ENCODE results near the gene ADK. TPM values are rescaled to one million over a fixed set of nuclear protein-coding genes. Genes with fewer than 3 reads are reported as not detected.

ADK gene
- total RNA-seq, 1 experiment from 2014 or later, result 26.8 TPM

DNA sequence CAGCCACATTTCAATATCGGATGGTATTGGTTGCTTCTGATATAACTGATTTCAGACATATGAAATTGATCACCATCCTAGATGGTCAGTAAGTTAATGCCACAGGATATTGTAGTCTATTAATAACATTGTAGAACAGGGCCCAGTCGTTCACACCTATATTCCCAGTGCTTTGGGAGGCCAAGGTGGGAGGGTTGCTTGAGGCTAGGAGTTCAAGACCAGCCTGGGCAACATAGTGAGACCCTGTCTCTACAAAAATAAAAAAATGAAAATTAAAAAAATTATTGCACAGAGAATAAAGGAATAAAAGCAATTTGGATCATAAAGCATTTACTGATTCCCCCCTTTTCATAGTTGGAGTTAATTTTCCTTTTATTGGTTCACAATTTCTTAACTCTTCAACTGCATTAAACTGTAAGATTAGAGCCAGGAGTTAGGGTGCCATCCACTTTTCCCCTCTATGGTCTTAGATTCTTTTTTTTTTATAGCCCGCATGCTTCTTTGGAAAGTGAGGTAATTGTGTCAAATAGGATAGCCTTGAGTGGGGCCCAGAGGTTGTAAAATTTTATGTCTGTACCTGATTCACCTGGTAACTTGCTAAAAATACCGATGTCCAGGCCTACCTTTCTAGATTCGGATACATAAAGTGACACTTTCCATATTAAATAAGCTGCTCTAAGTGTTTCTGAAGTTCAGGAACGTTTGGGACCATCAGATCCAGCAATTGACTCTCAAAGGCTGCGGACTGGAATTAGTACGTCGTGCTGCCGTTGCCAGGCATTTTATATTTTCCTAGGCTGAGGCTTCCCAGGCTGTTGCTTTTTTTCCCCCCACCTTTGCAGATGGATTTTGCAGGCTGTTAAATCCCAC is 24.7 kb downstream of the ADK start:
- no peak for DNase-seq
- H3K14ac ChIP-seq (ENCODE audit: insufficient read depth, low read length), result no peak overlapping the region
- no peak overlapping the region for H2BK5ac ChIP-seq (ENCODE audit: insufficient read length, low read length)
- TF ChIP-seq, protein P1, sequence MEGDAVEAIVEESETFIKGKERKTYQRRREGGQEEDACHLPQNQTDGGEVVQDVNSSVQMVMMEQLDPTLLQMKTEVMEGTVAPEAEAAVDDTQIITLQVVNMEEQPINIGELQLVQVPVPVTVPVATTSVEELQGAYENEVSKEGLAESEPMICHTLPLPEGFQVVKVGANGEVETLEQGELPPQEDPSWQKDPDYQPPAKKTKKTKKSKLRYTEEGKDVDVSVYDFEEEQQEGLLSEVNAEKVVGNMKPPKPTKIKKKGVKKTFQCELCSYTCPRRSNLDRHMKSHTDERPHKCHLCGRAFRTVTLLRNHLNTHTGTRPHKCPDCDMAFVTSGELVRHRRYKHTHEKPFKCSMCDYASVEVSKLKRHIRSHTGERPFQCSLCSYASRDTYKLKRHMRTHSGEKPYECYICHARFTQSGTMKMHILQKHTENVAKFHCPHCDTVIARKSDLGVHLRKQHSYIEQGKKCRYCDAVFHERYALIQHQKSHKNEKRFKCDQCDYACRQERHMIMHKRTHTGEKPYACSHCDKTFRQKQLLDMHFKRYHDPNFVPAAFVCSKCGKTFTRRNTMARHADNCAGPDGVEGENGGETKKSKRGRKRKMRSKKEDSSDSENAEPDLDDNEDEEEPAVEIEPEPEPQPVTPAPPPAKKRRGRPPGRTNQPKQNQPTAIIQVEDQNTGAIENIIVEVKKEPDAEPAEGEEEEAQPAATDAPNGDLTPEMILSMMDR (conservative IDR thresholded peaks at IDR 0.05), result no peak
- peaks cover 7% of the 10 kb centered on the region for H3K23me2 ChIP-seq (ENCODE audit: insufficient read length, low read depth, low read length, poor library complexity, severe bottlenecking)
- H2AK5ac ChIP-seq (ENCODE audit: insufficient read length, low read length), result no peak overlapping the region
- no peaks in the 10 kb centered on the region for H4K20me1 ChIP-seq (ENCODE audit: control insufficient read depth, insufficient read depth, insufficient read length)
- peak overlapping the region; percentile 83 for H3K4me2 ChIP-seq (ENCODE audit: insufficient read depth, insufficient read length, low read length)
- Mint-ChIP-seq H3K27ac (peak overlapping the region; percentile 94 to 97 (median 96); a peak in 6 of 7 replicates), H3K36me3 (ENCODE audit: insufficient read depth in 1 of 3, low read depth in 3 of 3) (peaks cover 0 to 3% (median 0%) of the 10 kb centered on the region in 3 experiments; a peak in 2 of 7 replicates), H3K4me3 (peak overlapping the region; percentile 89 to 90), H3K27me3 (ENCODE audit: low read depth) (no peaks in the 10 kb centered on the region), H3K9me3 (no peaks in the 10 kb centered on the region), H3K4me1 (peaks cover 22 to 28% of the 10 kb centered on the region in 2 experiments)
- H2AFZ ChIP-seq (ENCODE audit: low read length), result no peak overlapping the region
- no peak overlapping the region for H3K4ac ChIP-seq (ENCODE audit: low read depth, low read length)
- peaks cover 2% of the 10 kb centered on the region; the same call in 1 of the 2 replicates for H3K79me2 ChIP-seq (ENCODE audit: insufficient read depth, low read length)
- no peak overlapping the region for H3K56ac ChIP-seq (ENCODE audit: insufficient read length, low read depth, low read length)
- H4K91ac ChIP-seq (ENCODE audit: insufficient read length, low read depth, low read length), result no peak overlapping the region
- H3K23ac ChIP-seq (ENCODE audit: insufficient read length, low read depth, low read length), result no peak overlapping the region
- no peak overlapping the region for H3T11ph ChIP-seq (ENCODE audit: low read length)
- H3K27ac ChIP-seq (ENCODE audit: insufficient read length, low read depth, low read length), result no peak overlapping the region
- no peak overlapping the region for H3K9ac ChIP-seq (ENCODE audit: extremely low read depth, insufficient read length, low read length)
- no peak overlapping the region for H2BK20ac ChIP-seq (ENCODE audit: low read depth, low read length, poor library complexity, severe bottlenecking)
- no peak overlapping the region for H2BK15ac ChIP-seq (ENCODE audit: low read depth, low read length)
- no peaks in the 10 kb centered on the region for H3K79me1 ChIP-seq (ENCODE audit: insufficient read depth, low read depth, low read length, poor library complexity, severe bottlenecking)
- H3K27me3 ChIP-seq (ENCODE audit: insufficient read depth, low read length), result no peaks in the 10 kb centered on the region
- H2BK120ac ChIP-seq (ENCODE audit: low read depth, low read length, poor library complexity, severe bottlenecking), result no peak overlapping the region
- H4K8ac ChIP-seq (replicated peaks; ENCODE audit: insufficient read length, low read depth, low read length), result no peak overlapping the region
- no peak overlapping the region for H3K18ac ChIP-seq (ENCODE audit: insufficient read length, low read depth, low read length)
- WGBS (ENCODE audit: extremely low coverage, insufficient read length, low lambda C conversion rate), result no CpG with 5 or more reads among the region's 10 CpGs
- H4K5ac ChIP-seq (ENCODE audit: insufficient read length, low read depth, low read length), result no peak overlapping the region
- no peak overlapping the region for H2BK12ac ChIP-seq (ENCODE audit: insufficient read length, low read depth, low read length)
- no peaks in the 10 kb centered on the region for H3K9me3 ChIP-seq (ENCODE audit: control insufficient read depth, low read depth, low read length)
- peaks cover 7% of the 10 kb centered on the region for H3K4me1 ChIP-seq (ENCODE audit: insufficient read depth, low read length)
